Bronchial epithelial cell (primary cell): Measurements from ENCODE around the gene PKIB. TPM values are rescaled to one million over a fixed set of nuclear protein-coding genes. Genes with fewer than 3 reads are reported as not detected.

Experiments
- DNase-seq: peaks from one replicate; pipeline ENCODE4 v3.0.0-alpha.2; 2010; ENCODE audit warnings: low read depth
- FAIRE-seq: peaks from 2 replicates; lab custom pipeline; 2011; peaks lifted over from hg19 to GRCh38; lab: Jason Lieb, UNC
- H3K27me3 ChIP-seq: 2 replicates; pipeline ENCODE4 v1.5.1; 2011; ENCODE audit warnings: low read length; ENCODE audit not compliant: control insufficient read depth, insufficient read depth
- H3K36me3 ChIP-seq: 2 replicates; pipeline ENCODE4 v1.5.1; 2011; ENCODE audit warnings: low read length; ENCODE audit not compliant: control insufficient read depth, insufficient read depth
- H3K4me3 ChIP-seq: 2 replicates; pipeline ENCODE4 v1.5.1; 2011; ENCODE audit warnings: mild to moderate bottlenecking, low read depth, low read length, control low read depth
- total RNA-seq: library from RNA; depleted of rRNA; stranded (reverse); fragments of >200 nt; gene quantifications from 2 replicates; pipeline ENCODE4 v1.2.1, GENCODE V29; 2014
- TF ChIP-seq, protein P1 (sequence below): IDR thresholded peaks from 2 replicates; pipeline ENCODE4 v1.5.1; 2011; ENCODE audit warnings: mild to moderate bottlenecking, moderate library complexity, low read length, control low read depth, inconsistent platforms; ENCODE audit not compliant: insufficient read depth, severe bottlenecking

Gene PKIB
- total RNA-seq, 1 donor from 2014 or later = 3.9 TPM

DNA sequence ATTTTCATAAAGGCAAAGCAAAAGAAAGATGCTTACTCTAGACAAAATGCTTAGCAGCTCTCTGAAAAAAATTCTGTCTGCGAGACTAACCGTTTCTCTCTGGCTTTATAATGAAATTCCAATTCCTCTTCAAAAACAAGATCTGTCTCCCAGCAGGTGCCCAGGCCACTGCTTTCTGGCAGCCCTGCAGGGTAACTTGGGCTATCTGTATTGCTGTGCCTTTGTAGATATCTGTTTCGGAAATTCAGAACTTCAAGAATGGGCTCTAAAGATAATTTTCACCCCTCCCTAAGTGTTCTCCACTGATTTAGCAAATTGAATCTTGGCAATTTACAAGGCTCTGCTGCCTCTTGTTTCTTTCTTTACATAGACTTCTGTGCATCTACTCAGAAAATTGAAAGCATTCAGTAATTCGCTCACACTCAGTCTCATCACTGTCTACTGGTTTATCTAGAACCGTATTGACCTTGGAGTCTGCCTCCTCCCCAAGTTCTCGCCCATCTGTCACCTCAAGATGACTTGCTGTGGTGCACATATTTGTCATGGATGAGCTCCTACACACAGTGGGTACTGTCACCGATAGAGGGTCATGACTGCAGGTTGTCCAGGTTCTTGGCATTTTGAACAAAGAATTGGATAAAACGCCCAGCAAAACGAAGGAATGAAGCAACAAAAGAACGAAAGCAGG is 142.9 kb downstream of the PKIB start:
- H3K27me3 ChIP-seq = no peaks in the 10 kb centered on the region

DNA sequence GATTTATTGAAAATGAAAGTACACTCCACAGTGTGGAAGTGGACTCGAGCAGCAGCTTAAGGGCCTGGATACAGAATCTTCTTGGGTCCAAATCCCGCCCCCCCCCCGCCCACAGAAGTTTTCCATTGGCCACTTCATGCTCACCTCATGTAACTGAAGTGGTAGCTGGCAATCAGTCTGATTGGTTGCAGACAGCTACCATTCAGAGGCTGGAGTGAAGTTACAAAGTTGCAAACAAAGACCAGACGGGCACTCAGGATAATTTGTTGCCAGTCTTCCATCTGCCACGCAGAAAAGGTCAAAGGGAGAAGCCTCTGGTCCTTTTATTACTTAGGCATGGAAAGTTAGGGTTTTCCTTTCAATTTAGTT is 143.5 kb downstream of the PKIB start:
- H3K4me3 ChIP-seq = no peak overlapping the region
- FAIRE-seq (no peak), DNase-seq (no peak)
- H3K27me3 ChIP-seq = no peaks in the 10 kb centered on the region
- H3K36me3 ChIP-seq = no peaks in the 10 kb centered on the region
- TF ChIP-seq, protein P1, sequence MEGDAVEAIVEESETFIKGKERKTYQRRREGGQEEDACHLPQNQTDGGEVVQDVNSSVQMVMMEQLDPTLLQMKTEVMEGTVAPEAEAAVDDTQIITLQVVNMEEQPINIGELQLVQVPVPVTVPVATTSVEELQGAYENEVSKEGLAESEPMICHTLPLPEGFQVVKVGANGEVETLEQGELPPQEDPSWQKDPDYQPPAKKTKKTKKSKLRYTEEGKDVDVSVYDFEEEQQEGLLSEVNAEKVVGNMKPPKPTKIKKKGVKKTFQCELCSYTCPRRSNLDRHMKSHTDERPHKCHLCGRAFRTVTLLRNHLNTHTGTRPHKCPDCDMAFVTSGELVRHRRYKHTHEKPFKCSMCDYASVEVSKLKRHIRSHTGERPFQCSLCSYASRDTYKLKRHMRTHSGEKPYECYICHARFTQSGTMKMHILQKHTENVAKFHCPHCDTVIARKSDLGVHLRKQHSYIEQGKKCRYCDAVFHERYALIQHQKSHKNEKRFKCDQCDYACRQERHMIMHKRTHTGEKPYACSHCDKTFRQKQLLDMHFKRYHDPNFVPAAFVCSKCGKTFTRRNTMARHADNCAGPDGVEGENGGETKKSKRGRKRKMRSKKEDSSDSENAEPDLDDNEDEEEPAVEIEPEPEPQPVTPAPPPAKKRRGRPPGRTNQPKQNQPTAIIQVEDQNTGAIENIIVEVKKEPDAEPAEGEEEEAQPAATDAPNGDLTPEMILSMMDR = no peak

More for the DNA sequence above, 142.9 kb downstream of the PKIB start:
- H3K36me3 ChIP-seq = no peaks in the 10 kb centered on the region
- H3K4me3 ChIP-seq = no peak overlapping the region
- FAIRE-seq = no peak
- no peak for DNase-seq
- TF ChIP-seq, protein P1 = no peak

DNA sequence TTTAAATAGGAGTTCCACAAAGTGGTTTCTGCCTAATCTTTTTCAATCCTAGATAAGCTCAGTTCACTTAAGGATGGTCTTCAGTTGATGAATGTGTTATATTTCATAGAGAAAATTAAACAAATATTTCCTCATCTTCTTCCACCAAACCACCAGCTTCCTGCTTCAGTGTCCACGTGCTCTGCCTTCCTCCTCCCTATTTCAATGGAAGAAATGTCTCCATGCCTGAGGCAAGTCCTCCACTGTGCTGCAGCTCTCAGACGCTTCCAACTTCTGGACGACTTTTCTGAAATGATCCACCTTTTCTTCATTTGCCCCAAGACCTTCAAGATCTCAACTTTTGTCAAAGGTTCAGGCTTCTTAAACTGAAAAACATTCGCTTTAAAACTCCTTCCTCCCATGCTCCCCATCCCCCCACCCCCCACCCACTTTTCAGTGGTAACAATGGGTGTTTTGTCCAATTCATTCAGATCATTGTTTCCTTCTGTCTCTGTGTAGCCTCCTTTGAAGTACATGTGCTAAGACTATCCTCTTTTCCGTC is 144.1 kb downstream of the PKIB start:
- TF ChIP-seq, protein P1 = no peak
- Histone ChIP-seq H3K27me3 (no peaks in the 10 kb centered on the region), H3K36me3 (no peaks in the 10 kb centered on the region), H3K4me3 (no peak overlapping the region)
- FAIRE-seq (no peak), DNase-seq (no peak)

DNA sequence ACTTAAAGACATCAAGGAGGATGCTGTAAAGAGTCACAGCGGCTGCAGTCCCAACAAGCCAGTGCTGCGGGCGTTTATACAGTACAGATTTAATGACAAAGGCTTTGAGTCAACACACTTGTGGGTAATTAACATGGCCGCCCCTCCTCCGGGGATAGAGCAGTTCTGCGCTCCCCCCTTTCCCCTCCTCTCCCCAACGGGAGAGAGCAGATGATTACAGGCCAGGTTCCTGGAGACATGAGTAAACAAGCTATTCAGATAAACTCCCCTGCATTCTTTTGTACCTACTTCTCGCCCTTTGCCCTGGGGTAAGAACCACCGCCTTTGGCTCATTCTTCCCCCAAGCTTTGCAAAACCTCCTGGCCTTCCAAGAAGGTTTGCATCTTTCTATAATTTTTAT is 145.7 kb downstream of the PKIB start:
- no peaks in the 10 kb centered on the region for H3K27me3 ChIP-seq
- TF ChIP-seq, protein P1 = no peak
- no peaks in the 10 kb centered on the region for H3K36me3 ChIP-seq
- H3K4me3 ChIP-seq = no peak overlapping the region
- no peak for DNase-seq
- no peak for FAIRE-seq

DNA sequence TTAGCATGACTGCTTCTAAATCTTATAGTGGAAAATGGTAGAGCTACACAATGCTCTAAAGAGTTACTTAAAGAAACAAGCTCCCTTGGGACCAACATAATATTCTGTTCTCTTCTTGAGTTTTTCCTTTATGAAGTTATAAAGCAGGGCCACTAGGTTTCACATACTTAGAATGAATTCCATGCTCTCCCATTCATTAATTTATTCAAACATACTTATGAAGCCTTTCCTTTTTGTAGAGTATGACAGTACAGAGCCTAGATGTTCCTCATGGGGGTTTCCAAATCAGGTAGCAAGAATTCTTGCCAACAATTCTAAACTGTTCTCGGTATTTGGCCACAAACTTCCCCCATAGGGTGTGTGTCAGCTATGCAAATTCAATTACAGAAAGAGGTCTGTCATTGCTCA is 148.7 kb downstream of the PKIB start:
- no peaks in the 10 kb centered on the region for H3K27me3 ChIP-seq
- no peaks in the 10 kb centered on the region for H3K36me3 ChIP-seq
- DNase-seq (no peak), FAIRE-seq (no peak)
- TF ChIP-seq, protein P1 = no peak
- H3K4me3 ChIP-seq = no peak overlapping the region
